ENCODE results near the gene NEBL.

The NEBL gene

DNA sequence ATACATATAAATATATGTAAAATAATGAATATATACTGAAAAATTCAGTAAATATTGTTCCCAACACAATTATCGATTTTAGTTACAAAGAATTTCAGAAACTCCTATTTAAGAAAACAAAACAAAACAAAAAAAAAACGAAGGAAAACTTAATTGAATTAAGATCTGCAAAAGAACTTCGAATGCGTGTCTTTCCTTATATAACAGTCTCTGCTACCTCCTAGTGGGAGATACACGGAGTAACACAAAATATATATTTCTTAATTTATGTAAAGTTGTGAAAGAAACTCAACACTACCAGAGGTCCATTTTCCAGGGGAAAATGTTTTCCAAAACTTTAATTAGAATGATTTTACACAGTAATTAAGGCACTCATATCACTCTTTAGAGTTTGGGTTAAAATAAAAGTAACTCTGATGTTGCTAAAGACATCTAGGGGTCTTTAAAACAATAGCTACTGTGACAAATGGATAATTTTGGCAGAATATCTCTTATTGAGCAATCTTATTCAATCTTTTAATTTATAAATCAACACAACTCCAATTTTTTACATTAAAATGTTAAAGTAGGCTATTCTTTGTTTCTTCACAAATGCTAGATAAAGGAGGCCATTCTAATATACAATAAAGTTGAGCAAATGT, 41.6 kb downstream of the NEBL start:
- no peak for DNase-seq

DNA sequence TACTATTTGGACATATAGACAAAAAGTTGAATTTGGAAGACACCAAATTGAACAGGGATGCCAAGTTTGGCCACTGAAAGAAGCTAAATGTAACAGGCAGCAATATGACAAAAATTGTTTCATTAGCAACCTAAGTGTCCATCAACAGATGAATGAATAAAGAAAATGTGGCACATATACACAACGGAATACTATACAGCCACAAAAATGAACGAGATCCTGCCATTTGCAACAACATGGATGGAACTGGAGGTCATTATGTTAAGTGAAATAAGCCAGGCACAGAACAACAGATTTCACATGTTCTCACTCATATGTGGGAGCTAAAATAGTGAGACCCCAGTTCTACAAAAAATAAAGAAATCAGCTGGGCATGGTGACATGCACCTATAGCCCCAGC, 43.8 kb downstream of the NEBL start:
- no peak for DNase-seq

DNA sequence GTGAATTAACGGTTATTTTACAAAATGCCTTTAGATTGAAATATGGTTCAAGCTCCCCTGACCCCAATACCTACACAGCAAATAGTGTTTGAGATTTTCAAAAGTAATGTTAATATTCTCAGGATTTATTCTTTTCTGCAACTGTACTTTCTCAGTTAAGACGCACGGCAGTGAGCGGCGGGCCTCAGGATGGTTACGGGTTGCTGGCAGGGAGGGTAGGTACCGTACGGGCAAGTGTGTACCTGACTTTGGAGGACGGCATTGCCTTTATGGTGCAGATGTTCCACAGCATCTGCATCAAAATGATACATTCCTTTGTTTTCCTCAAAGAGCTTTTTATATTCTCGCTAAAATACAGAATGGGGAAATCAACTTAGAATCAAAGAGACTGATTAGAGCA, 44.8 kb downstream of the NEBL start:
- no peak for DNase-seq

DNA sequence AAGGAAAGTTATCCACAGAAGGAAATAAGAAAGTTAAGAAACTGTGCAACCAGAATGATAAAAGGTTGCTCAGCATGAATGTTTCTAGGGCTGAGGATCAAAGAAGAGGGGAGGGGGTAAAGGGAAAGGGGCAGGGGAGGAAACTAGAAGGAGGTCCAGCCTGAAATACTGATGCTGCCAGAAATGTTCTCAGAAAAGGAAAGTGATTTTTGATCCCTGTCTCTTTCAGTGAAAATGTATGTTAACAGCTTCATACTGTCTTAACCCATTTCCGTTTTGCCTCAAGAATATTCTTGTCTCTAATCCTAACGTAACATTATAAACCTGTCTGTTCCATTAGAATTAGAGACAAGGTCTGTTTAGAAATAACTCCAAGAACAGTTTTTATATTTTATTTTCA, 49.6 kb downstream of the NEBL start:
- no peak for DNase-seq

DNA sequence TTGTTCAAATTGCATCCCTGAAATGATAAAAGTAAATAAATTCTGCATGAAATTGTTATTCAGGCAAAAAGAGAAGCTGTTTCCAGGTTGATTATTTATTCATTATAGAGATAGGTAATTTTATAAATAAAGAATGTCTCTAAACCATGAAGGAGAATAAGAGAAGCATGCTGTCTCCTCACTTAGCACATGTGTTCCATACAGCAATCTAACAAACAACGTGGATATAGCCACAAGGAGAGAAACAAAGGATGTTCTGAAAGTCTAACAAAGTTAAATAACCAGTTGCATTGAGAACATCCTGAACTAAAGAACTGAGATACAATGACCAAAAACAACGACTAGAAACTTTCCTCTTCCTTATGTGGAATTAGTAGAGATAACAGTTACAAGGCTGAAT, 50.8 kb downstream of the NEBL start:
- no peak for DNase-seq

DNA sequence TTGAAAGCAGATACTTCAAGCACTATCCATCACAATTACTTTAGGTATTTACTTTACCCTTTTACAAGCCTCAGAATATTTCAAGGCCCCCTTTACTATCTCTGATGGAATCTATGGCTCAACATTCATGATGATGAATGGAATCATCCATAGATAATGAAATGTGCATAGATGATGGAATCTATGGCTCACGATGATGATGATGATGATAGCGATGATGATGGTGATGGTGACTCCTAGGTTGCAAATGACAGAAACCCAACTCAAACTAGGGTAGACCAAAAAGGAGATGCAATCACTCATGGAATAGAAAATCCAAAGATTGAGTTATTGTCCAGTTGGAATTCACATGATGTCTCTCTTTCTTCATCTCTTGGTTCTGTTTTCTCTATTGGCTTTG, 55.7 kb downstream of the NEBL start:
- DNase-seq: no peak

DNA sequence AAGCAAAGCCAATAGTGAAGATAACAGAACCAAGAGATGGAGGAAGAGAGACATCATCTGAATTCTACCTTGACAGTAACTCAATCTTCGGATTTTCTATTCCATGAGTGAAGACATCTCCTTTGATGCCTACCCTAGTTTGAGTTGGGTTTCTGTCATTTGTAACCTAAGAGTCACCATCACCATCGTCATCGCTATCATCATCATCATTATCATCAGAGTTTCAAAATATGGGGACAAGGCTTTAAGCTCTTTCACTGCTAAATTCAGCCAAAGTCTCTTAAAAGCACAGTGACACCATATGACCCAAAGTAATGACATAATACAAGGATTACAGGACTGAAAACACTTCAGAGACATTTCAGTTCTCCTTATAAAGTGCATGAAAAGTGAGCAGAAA, 57.2 kb downstream of the NEBL start:
- no peak for DNase-seq

DNA sequence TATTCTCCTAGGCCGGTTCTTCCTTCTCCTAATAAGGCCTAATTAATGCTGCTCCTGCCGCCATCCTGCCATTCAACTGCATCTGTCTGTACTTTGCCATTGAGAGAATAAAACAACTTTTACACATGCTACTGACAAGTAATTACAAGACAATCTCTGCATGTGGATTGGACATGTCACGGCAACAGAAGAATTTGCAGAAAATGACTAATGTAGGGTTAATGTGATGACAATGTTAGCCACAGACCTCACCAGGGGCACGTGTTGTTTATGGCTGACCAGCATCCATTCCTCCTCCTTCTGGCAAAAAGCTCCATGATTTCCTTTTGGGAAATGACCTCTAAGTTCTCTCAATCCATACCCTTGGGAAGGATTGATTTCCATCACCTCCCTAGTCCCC, 58.0 kb downstream of the NEBL start:
- no peak for DNase-seq

DNA sequence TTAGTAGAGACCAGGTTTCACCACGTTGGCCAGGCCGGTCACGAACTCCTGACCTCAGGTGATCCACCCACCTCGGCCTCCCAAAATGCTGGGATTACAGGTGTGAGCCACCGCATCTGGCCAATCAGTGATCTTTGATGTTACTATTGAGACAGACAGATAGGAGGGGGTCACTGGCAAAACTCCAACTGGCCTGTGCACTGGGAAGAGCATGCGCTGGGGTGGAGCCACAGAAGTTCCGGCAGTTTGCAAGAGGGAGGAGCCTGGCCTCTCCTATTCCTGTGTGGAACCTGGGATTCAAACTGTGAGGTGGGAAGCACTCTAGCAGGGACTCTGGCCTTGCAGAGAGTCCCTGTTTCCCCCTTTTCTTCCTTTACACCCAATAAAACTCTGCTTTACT, 60.7 kb downstream of the NEBL start:
- DNase-seq: no peak

DNA sequence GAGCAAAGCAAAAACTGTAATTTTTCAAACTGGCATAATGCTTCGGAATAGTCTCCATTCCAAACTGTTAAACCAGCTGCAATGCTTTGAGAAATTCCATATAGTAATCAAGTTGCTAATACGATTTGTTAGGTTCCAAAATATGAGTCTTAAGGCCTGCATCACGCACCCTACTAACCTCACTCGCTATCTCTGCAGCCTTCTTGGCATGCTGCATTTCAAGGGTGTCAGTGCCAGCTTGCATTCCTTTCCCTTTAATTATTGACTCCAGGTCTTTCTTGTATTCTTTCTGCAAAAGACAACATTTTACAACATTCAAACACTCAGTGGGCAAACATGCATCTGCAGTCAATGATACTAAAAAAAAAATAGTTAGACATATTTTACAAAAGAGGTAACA, 61.8 kb downstream of the NEBL start:
- DNase-seq: no peak

DNA sequence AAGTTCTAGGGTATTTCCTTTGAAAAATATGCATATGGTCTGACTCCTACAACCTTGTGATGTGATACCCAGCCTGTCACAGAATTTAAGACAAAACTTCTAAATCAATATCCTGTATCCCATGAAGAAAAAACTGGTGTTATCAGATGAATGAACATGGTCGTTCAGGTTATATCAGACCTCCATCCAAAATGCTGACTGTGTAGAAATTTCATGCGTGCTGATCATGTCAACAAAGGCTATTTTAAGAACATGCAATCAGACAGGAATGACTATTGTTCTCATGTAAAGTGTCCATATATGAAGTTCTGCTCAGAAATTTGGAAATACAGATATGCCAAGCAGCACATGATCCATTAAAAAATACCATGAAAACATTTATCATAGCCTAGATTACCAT, 62.3 kb downstream of the NEBL start:
- DNase-seq: no peak

DNA sequence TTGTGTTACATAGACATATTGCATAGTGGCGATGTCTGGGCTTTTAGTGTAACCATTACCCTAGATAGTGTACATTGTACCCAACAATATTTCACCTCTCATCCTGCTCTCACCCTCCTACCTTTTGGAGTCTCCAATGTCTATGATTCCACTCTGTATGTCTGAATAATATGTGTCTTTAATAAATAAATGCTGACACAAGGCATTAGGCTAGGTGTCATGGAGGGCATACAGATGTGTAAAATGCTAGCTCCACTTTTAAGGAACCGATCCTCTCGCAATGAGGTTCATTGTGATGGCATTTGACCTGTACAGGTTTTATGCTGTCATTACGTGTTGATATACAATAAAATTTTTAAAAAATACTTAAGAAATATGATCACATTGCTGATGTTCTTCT, 74.3 kb downstream of the NEBL start:
- DNase-seq: no peak

DNA sequence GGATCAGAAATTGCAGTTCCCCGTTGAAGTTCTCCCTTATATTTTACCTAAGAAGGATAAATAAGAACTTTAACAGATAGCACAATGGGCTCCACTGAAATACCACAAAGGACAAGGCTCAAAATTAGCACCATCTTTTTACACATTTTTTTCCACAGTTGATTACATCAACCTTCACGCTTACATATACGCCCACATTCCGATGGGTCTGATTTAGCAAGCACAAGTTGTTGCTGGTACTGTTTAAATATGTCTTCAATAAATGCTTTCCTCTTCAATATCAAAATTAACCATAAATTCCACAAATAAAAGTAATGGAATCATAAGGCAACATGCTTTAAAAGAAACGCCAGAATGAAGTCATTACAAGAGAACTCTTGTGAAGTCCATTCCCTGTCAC, 79.5 kb downstream of the NEBL start:
- no peak for DNase-seq

DNA sequence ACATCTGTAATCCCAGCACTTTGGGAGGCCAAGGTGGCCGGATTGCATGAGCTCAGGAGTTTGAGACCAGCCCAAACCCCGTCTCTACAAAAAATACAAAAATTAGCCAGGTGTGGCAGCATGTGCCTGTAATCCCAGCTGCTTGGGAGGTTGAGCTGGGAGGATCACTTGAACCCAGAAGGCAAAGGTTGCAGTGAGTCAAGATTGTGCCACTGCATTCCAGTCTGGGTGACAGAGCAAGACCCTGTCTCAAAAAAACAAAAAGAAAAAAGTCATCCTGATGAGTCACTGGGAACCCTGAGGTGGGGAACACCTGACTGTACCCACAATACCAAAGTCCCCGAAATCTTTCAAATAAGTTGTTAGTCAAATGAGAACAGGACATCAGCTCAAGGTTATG, 80.0 kb downstream of the NEBL start:
- no peak for DNase-seq

DNA sequence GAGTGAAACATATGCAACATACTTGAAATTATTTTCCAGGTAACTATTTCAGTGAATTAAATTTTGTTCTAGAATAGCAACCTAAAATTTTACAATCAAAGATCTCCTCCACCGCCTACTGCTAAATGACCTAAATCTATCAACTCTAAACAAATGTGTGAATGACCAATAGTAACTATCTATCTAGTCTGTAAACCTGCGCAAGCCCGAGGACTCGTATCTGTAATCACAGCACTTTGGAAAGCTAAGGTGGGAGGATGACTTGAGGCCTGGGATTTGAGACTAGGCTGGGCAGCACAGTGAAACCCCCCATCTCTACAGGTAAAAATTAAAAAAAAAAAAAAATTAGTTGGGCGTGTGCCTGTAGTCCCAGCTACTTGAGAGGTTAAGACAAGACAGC, 83.0 kb downstream of the NEBL start:
- no peak for DNase-seq

DNA sequence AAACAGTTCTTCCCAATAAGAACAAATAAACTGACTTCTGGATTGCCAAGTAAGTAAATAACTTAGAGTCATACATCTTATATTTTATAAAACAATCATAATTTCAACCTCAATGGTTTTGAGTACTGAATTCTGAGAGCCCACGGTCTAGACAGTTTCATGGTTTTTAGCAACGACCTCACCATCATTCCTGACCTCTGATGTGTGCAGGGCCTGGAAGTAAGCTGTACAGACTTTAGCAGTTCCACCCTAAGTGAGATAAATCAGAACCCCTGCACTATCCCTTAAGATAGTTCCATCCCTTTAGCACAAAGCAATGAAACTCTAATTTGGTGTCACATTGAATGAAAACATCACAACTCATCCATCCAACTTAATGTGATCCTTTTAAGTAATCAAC, 86.0 kb downstream of the NEBL start:
- no peak for DNase-seq

DNA sequence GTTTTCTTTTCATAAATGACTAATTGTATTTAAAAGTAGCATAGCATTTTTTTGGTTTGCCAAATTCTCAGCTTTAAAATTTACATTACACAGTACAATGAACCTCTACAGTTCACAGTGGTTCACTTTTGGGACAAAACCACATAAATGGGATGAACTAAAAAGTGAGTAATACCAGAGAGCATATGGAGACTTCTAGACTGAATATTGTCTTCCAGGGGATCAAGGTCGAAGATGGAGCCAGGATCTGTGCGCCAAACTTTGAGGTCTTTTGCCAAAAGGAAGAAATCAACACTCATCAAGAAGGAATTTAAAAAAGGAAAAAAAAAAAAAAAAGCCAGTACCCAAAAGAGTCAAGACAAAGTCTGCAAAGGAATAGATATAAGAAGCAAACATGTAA, 87.5 kb downstream of the NEBL start:
- no peak for DNase-seq

DNA sequence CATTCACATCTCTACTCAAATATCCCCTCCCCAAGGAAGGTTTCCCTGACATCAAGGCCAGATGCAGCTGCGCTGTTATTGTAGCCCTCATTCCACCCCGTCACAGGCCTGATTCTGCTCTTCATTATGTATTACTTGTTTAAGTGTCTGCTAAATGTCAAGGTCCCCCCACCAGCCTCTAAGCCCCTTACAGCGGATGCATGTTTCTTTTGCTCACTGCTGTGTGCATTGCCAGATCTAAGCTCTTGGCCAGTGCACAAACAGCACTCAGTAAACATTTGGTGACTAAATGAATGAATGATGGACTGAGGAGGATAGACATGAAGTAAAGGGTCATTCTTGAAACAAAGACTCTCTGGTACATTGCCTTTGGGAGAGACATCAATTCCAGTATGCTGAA, 90.6 kb downstream of the NEBL start:
- no peak for DNase-seq

DNA sequence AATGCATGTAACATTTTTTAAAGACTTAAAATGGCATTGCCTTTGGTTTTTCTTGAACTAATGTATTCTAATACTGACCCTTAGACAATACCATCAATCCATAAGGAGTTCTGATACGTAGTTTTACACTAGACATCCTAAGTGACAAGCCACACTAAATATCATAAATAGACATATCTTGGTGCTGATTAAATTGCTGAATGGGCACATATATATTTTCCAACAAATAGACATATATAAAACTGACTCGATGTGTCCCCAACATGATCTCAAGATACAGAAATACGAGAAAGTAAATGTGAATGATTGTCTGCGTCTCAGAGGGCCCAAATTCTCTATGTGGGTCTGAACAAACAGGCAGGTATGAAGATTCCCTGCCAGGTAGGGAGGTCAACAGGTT, 99.8 kb downstream of the NEBL start:
- no peak for DNase-seq

DNA sequence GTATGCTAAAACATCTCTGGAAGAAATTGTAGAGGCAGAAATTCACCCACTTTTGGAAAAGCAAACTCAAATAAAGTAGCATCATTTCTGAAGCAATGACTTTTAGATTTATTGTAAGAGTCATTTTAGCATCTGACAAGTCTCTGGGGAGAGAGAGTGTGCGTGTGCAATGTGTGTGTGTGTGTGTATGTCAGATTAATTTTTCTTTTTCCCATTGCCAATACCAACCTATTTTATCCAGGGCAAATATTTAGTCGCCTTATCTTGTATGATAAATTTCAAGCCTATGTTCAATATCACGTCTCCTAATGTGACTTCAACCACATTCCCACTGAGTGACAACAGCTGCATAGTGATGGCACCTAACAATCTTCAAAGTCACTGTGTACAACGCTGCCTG, 101.7 kb downstream of the NEBL start:
- DNase-seq: no peak

DNA sequence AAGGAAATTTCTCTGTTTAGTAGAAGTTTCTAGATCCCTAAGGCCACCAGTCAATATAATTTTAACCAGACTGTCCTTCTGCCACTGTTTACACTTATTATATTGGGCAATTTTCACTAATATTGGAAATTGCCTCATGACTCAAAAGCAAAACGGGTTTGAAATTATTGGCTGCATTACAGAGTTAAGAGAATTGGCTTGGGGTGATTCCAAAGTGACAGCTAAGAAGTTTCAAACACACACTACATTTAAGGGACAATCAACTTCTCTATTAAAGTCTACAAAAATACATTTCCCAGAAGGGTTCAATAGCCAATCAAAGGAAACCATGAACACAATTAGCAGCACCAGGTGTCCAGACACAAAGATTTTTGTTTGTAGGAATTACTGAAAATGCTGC, 111.9 kb downstream of the NEBL start:
- DNase-seq: no peak

DNA sequence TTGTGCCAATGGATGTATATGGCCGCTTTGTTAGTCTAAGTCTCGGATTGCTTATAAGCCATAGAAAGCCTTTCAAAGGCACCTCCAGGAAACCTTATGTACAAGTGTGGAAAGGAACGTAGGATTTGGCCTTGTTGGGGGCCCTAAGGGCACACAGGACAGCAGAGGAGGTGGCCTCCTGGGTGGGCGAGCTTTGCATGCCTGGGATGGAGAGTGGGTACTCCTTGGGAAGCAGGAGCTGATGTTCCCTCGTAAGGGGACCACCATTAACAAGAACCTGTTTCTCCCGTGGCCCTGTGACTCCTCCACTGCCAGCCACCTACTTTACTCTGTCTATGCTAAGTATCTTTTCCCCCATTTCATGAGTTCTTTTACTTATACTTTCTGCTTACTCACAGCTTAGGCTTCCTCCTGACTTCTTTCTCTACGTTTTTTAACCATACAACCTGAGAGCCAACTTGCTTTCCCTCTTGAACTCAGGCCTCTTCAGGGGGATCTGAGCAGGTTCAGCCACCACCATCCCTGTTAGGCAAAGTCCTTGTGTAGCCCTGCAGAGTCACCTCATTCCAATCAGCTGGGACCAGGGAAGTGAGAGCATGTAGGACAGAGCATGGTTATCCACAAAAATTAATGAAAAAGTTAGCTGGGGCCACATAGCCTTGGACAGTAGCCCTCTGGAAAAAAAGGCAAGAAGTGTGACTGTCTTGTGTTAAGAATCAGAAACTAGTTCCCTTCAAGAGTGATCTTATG, 118.9 kb downstream of the NEBL start:
- DNase-seq: no peak

DNA sequence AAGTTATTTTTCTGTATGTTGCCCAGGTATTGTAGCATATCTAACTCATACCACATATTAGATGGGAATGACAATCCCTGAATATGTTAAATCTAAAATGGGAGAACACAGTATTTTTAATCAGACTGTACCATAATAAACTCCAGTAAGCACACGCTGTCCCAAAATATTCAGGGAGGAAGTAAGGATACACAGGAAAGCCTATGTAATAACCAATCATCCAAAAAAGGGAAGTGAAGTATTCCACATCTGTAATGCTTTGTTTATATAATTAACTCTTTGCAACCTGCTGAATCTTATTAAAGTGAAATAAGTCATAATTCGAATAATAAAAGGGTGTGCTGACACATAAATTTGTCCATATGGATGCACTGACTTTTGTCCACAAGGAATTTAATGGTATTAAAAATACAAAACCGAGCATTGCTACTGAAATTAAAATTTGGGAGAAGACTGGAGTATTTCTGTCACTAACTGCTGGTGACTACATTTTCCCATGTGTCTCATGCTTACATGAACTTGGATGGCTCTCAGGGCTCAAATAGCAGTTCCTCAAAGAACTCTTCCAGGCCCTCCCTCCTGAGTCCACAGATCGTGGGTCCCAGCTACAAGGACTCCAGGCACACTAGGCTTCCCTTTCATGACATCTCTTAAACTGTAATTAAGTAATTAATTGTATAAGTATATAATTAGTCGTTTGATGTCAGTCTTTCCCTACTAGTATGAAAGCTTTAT, 120.6 kb downstream of the NEBL start:
- DNase-seq: no peak

DNA sequence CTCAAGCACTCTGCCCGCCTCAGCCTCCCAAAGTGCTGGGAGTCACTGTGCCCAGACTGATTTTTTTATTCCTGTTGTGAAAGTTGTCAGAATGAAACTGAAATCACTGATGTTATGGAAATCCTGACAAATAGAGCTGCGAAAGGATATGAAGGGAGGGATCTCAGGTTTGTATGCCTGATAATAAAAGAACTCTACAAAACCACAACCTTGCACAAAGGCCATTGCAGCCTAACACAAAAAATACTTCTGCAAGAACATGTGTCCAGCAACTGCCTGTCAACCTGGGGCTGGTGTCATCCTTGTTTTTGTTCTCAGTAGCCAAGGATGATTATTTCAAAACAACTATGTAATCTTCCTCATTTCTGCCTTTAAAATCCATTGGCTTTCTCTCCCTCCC, 126.1 kb downstream of the NEBL start:
- DNase-seq: no peak

DNA sequence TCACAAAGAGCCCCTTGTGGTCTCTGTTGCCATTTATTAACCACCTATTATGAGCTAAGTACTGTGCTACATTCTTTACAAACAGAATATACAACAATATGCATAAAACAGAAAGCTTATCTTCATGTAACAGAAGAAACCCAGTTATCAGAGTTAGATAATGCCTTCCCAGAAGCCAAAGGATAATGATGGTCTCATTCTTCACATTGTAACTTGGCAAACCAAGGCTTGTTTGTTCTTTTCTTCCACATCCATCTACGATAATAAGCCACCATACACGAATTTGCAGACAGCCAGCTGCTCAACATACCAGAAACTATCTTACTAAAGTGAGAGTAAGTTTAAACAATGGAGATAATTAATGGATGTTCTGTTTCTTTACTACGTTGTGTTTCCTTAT, 127.6 kb downstream of the NEBL start:
- DNase-seq: no peak

Measured in CD4-positive, alpha-beta T cell treated with Interleukin-4 for 4 hours (primary cell).